ENCODE measurements around the gene TPCN2. TPM values are rescaled to one million over a fixed set of nuclear protein-coding genes. Genes with fewer than 3 reads are reported as not detected.

Gene TPCN2
- total and polyA plus RNA-seq, 2 of the 4 experiments (the other 2 are of a cell fraction) = 3.4 to 8.0 TPM

- ChIA-PET POLR2A (ENCODE audit: unreplicated experiment) (no interaction called here), CTCF (no interaction called here)
- H3K56ac ChIP-seq (ENCODE audit: extremely low read depth, insufficient read depth, low read length) = no peak overlapping the region
- H3K4me3 ChIP-seq (ENCODE audit: insufficient read depth, low read depth, low read length) = no peak overlapping the region
- DNase-seq (no peak), ATAC-seq (ENCODE audit: low read depth) (no peak)
- H2BK120ac ChIP-seq (ENCODE audit: low read depth, low read length) = no peak overlapping the region
- dilution Hi-C loops (cut with HindIII; ENCODE audit: low sequenced_read_pairs, unreplicated experiment) (no loop called here), intact Hi-C loops (cut with micrococcal nuclease) (no loop called here), in situ Hi-C loops (cut with MboI; ENCODE audit: low sequenced_read_pairs) (loop anchor here (25.0 kb wide), 1 partner anchor 1077 kb away; no protein-coding TSS in a partner anchor)
- H3K4me2 ChIP-seq (ENCODE audit: low read depth, low read length) = no peak overlapping the region
- no peaks in the 10 kb centered on the region for H3K36me3 ChIP-seq (ENCODE audit: control insufficient read depth, insufficient read depth, low read length)
- H3K4ac ChIP-seq (ENCODE audit: low read depth, low read length) = no peak overlapping the region
- no peak overlapping the region for H2AK9ac ChIP-seq (replicated peaks; ENCODE audit: low read depth, low read length, poor library complexity)
- H3K18ac ChIP-seq (ENCODE audit: low read depth, low read length) = no peak overlapping the region
- no peak overlapping the region for H2AFZ ChIP-seq (replicated peaks; ENCODE audit: low read length, poor library complexity)
- no peaks in the 10 kb centered on the region; the same call in 1 of the 2 replicates for H4K20me1 ChIP-seq (ENCODE audit: insufficient read depth, low read length)
- H3K23ac ChIP-seq (ENCODE audit: low read depth, low read length) = no peak overlapping the region
- no peak overlapping the region for H4K8ac ChIP-seq (ENCODE audit: low read depth in 2 of 2, low read length in 2 of 2)
- TF ChIP-seq SMC3 (IDR thresholded peaks at IDR 0.05; ENCODE audit: low read depth, low read length) = no peak
- no peak for TF ChIP-seq BHLHE40 (IDR thresholded peaks at IDR 0.05; ENCODE audit: low read depth, low read length)
- no peak for TF ChIP-seq ELK1 (IDR thresholded peaks at IDR 0.05; ENCODE audit: borderline replicate concordance, low read depth, low read length)
- TF ChIP-seq MAZ (IDR thresholded peaks at IDR 0.05; ENCODE audit: borderline replicate concordance, low read depth, low read length) = no peak
- no peak for TF ChIP-seq NFE2L2 (IDR thresholded peaks at IDR 0.05; ENCODE audit: low read depth, low read length)
- no peak for TF ChIP-seq POLR2A (IDR thresholded peaks at IDR 0.05; ENCODE audit: low read depth, low read length)
- TF ChIP-seq CEBPB (IDR thresholded peaks at IDR 0.05; ENCODE audit: low read depth, low read length) = no peak
- no peak for TF ChIP-seq RFX5 (IDR thresholded peaks at IDR 0.05; ENCODE audit: low read depth, low read length)
- no peak overlapping the region for H2AK5ac ChIP-seq (ENCODE audit: low read depth, low read length)
- H3K9ac ChIP-seq (ENCODE audit: low read depth, low read length) = no peak overlapping the region
- H4K91ac ChIP-seq (ENCODE audit: insufficient read depth, low read depth, low read length) = no peak overlapping the region
- H2BK15ac ChIP-seq (ENCODE audit: low read depth, low read length) = no peak overlapping the region
- H3K14ac ChIP-seq (replicated peaks; ENCODE audit: low read depth, low read length) = no peak overlapping the region
- H2BK5ac ChIP-seq (ENCODE audit: low read depth, low read length, poor library complexity, severe bottlenecking) = peak overlapping the region; percentile 43
- H3K27ac ChIP-seq (ENCODE audit: insufficient read depth, low read length) = no peak overlapping the region
- 98 to 100% methylated on average over 4 to 6 of the region's 6 CpGs for WGBS, 2 experiments (ENCODE audit: extremely low coverage in 2 of 2, insufficient read length in 1 of 2)
- H3K79me1 ChIP-seq (ENCODE audit: low read depth in 1 of 2, low read length in 2 of 2) = no peaks in the 10 kb centered on the region
- no peaks in the 10 kb centered on the region for H3K9me1 ChIP-seq (ENCODE audit: insufficient read depth, low read length)
- peaks cover 14% of the 10 kb centered on the region; the same call in 1 of the 2 replicates for H3K27me3 ChIP-seq (ENCODE audit: control insufficient read depth, insufficient read depth, low read length)
- peaks cover 5% of the 10 kb centered on the region; the same call in 1 of the 2 replicates for H3K9me3 ChIP-seq (ENCODE audit: control insufficient read depth, insufficient read depth, low read length)
- H2BK20ac ChIP-seq (ENCODE audit: low read depth, low read length) = no peak overlapping the region
- no TSS peak for BruUV-seq (replicated peaks)
- H4K5ac ChIP-seq (ENCODE audit: low read depth, low read length) = no peak overlapping the region
- no peaks in the 10 kb centered on the region for H3K4me1 ChIP-seq (ENCODE audit: control insufficient read depth, insufficient read depth, low read length)
Observed at GRCh38 chr11:69110451-69110850, 61.7 kb downstream of the TPCN2 start.

Data from IMR-90 (cell line).